Measurements from ENCODE around the gene ZBTB7B. TPM values are rescaled to one million over a fixed set of nuclear protein-coding genes. Genes with fewer than 3 reads are reported as not detected.

The ZBTB7B gene
- total RNA-seq, 2 donors from 2014 or later, result 30.1 to 34.3 TPM

DNA sequence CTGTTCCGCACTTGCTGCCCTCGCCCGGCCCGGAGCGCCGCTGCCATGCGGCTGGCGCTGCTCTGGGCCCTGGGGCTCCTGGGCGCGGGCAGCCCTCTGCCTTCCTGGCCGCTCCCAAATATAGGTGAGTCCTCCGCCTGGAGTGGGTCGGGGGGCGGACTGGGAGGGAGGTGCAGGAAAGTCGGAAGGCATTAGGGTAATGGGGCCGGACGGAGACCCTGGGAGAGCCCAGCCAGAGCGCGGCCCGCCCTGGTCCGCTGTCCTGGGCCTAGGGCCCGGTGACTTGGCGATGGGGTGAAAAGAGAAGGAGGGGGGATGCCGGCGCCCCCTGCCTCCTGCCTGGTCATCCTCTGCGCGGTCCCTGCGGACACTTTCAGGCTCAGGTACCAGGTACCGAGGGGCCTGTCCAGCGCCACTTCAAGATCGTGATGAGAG lies 48.8 kb downstream of the ZBTB7B start:
- no peaks in the 10 kb centered on the region for H3K27me3 ChIP-seq

DNA sequence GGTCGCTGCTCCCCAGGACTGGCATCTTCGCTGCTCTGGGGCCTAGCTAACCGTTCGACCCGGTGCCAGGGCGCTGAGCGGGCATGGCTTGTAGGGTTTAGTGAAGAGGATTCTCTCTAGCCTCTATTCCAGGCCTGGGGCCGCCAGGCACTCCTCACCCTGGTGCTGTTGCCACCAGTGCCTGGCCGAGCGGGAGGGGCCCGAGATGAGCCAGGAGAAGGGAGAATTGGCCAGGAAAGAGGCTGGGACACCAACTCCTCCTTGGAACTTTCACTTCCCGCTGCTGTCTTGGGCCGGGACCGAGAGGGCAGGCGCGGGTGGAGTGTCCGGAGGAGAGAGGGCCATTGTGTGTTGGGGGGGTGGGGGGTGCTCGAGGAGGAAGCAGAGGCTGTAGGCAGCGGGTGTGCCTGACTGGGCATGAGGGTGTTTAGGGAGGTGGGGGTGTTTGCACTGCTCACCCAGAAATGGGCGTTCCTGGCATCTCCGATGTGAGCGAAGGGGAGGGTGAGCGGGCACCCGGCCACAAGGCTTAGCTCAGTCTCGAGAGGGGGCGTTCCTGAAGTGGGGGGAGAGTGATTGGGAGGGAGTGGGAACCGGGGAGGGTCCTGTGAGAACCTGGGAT lies 49.3 kb downstream of the ZBTB7B start:
- ATAC-seq, result peak; percentile 9
- no peaks in the 10 kb centered on the region for H3K36me3 ChIP-seq (replicated peaks in 1 of 2; ENCODE audit: insufficient read depth in 1 of 2, low read depth in 2 of 2)
- intact Hi-C loops (cut with DNase I), result no loop called here
- H3K4me3 ChIP-seq, result peak overlapping the region; percentile 32 to 47
- H3K4me1 ChIP-seq, result peaks cover 31% of the 10 kb centered on the region
- H3K9me3 ChIP-seq, result no peaks in the 10 kb centered on the region
- H3K27me3 ChIP-seq, result no peaks in the 10 kb centered on the region
- TF ChIP-seq POLR2A (IDR thresholded peaks at IDR 0.05), result no peak
- TF ChIP-seq, protein P1, sequence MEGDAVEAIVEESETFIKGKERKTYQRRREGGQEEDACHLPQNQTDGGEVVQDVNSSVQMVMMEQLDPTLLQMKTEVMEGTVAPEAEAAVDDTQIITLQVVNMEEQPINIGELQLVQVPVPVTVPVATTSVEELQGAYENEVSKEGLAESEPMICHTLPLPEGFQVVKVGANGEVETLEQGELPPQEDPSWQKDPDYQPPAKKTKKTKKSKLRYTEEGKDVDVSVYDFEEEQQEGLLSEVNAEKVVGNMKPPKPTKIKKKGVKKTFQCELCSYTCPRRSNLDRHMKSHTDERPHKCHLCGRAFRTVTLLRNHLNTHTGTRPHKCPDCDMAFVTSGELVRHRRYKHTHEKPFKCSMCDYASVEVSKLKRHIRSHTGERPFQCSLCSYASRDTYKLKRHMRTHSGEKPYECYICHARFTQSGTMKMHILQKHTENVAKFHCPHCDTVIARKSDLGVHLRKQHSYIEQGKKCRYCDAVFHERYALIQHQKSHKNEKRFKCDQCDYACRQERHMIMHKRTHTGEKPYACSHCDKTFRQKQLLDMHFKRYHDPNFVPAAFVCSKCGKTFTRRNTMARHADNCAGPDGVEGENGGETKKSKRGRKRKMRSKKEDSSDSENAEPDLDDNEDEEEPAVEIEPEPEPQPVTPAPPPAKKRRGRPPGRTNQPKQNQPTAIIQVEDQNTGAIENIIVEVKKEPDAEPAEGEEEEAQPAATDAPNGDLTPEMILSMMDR (IDR thresholded peaks at IDR 0.05), result no peak
- H3K27ac ChIP-seq, result peak overlapping the region in 3 of 4 donors; percentile 84 to 93 (median 89)
- WGBS, 2 donors, result 1 to 2% methylated on average over 23 to 27 of the region's 27 CpGs
- peak; percentile 46 to 67 (median 63) for DNase-seq

More for the DNA sequence above, 48.8 kb downstream of the ZBTB7B start:
- DNase-seq (no peak), ATAC-seq (peak; percentile 7)
- Histone ChIP-seq H3K9me3 (no peaks in the 10 kb centered on the region), H3K4me3 (peak overlapping the region; percentile 32 to 47), H3K27ac (peak overlapping the region; percentile 74 to 93 (median 86)), H3K4me1 (peaks cover 31% of the 10 kb centered on the region), H3K36me3 (replicated peaks in 1 of 2; ENCODE audit: insufficient read depth in 1 of 2, low read depth in 2 of 2) (no peaks in the 10 kb centered on the region)
- TF ChIP-seq, protein P1 (IDR thresholded peaks at IDR 0.05), result no peak
- TF ChIP-seq POLR2A (IDR thresholded peaks at IDR 0.05), result peak; percentile 34 to 61 (median 50)
- intact Hi-C loops (cut with DNase I), result no loop called here
- WGBS, 2 donors, result 0 to 2% methylated on average over 9 to 26 of the region's 31 CpGs

DNA sequence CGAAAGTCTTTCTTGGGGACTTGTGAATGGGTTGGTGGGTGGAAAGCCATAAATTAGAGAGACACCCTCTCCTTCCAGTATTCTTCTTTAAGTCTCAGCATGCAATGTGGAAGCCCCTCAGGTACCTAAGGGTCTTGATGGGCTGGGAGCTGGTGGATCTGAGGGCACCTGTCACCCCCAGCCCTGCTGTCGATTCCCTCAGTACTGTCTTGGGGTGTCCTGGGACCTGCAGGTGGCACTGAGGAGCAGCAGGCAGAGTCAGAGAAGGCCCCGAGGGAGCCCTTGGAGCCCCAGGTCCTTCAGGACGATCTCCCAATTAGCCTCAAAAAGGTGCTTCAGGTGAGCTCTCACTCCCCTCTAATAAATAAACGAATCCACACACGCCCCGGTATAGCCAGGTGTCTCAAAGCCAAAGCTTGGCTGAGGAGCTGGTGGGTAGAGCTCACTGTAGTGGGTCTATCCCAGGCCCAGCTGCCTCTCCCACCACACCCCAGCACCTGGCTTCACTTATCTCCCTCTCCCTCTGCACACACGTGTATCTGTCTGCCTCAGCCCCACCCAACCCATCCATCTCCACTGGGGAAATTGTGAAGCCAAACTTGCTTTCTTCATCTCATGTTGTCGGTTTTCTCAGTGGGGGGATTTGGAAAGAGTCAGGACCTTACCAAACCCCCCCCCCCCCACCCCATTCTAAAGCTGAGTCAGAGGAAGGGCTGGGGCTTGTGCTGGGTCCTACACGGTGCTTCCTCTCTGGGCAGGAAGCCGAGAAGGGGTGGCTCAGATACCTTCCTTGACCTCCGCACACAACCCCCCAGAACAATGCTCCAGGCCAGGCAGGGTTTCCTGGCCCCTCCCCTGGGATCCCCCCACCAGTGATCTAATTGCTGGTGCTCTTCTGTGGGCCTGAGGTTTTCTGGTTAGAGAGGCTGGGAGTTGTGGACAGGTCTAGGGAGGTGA lies 50.1 kb downstream of the ZBTB7B start:
- WGBS, 2 donors, result 44 to 65% methylated on average over 9 to 12 of the region's 12 CpGs
- H3K4me3 ChIP-seq, result no peak overlapping the region
- peak in 2 of 4 donors; percentile 31 to 39 for DNase-seq
- H3K4me1 ChIP-seq, result peaks cover 31% of the 10 kb centered on the region
- intact Hi-C loops (cut with DNase I), result no loop called here
- H3K27me3 ChIP-seq, result no peaks in the 10 kb centered on the region
- ATAC-seq, result no peak
- TF ChIP-seq, protein P1 (IDR thresholded peaks at IDR 0.05), result peak in 4 of 7 experiments; percentile 14 to 23 (median 18)
- no peak for TF ChIP-seq POLR2A (IDR thresholded peaks at IDR 0.05)
- H3K27ac ChIP-seq, result peak overlapping the region in 3 of 4 donors; percentile 31 to 93 (median 84)
- no peaks in the 10 kb centered on the region for H3K36me3 ChIP-seq (replicated peaks in 1 of 2; ENCODE audit: insufficient read depth in 1 of 2, low read depth in 2 of 2)
- H3K9me3 ChIP-seq, result no peaks in the 10 kb centered on the region

DNA sequence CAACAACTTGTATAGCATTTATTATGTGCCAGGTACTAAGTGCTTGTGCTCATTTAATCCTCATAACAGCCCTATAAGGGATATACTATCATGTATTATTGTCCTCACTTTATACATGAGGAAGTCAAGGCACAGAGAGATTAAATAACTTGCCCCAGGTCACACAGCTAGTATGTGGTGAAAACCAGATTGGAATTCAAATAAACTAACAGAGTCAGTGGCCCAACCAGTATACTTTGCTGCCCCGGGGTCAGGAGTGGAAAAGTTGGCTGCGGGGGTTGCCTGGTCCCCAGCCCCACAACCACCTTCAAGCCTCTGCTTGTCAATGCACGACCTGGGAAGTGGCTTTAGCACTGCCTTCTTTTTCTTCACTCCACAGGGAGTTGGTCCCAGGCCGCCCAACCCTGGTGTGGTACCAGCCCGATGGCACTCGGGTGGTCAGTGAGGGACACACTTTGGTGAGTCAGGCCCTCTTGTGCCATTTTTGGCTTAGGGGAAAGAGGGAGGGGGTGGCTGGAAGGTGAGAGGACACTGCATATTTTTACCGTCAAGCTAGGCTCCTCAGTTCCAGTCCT lies 51.0 kb downstream of the ZBTB7B start:
- ATAC-seq (no peak), DNase-seq (no peak)
- no peaks in the 10 kb centered on the region for H3K36me3 ChIP-seq (replicated peaks in 1 of 2; ENCODE audit: insufficient read depth in 1 of 2, low read depth in 2 of 2)

More for the DNA sequence above, 51.0 kb downstream of the ZBTB7B start:
- intact Hi-C loops (cut with DNase I), result no loop called here
- 80 to 82% methylated on average over 3 to 7 of the region's 7 CpGs for WGBS, 2 donors
- H3K9me3 ChIP-seq, result no peaks in the 10 kb centered on the region
- no peak for TF ChIP-seq POLR2A (IDR thresholded peaks at IDR 0.05)
- TF ChIP-seq, protein P1 (IDR thresholded peaks at IDR 0.05), result no peak
- H3K27me3 ChIP-seq, result no peaks in the 10 kb centered on the region
- peaks cover 31% of the 10 kb centered on the region for H3K4me1 ChIP-seq
- H3K27ac ChIP-seq, result no peak overlapping the region
- H3K4me3 ChIP-seq, result no peak overlapping the region

All from body of pancreas (tissue), 4 donors.